HEK293 (cell line): ENCODE results near the gene PKMYT1.

Experiments
- CTCF ChIA-PET: fragments of 350-600 bp; formaldehyde crosslinking; extraction: SDS; loops from one replicate; lab custom pipeline; 2021; ENCODE audit warnings: antibody characterized with exemption; lab: Yijun Ruan, JAX
- POLR2A ChIA-PET: fragments of 300-600 bp; formaldehyde crosslinking; extraction: SDS; loops from one replicate; lab custom pipeline; 2020; ENCODE audit warnings: antibody characterized with exemption, inconsistent platforms; lab: Yijun Ruan, JAX
- H3K27ac ChIP-seq: fragments of 200-500 bp; sonication (Bioruptor generic); 2 replicates; pipeline ENCODE4 v1.5.1; 2014; ENCODE audit warnings: low read depth, low read length, control low read depth, inconsistent platforms; ENCODE audit errors: extremely low read depth
- H3K36me3 ChIP-seq, 2 experiments: fragments of 200-500 bp in 1 of 2; sonication (Bioruptor generic) in 1 of 2; 1 replicate in 1 of 2; 2 replicates in 1 of 2; pipeline ENCODE4 v1.5.1; 2014 to 2017; ENCODE audit warnings: inconsistent platforms in 2 of 2, low read length in 2 of 2; ENCODE audit not compliant: control insufficient read depth in 2 of 2, insufficient read depth in 1 of 2
- H3K4me1 ChIP-seq: fragments of 200-500 bp; sonication (Bioruptor generic); 2 replicates; pipeline ENCODE4 v1.5.1; 2014; ENCODE audit warnings: mild to moderate bottlenecking, low read length, inconsistent platforms; ENCODE audit not compliant: control insufficient read depth, insufficient read depth
- H3K4me3 ChIP-seq: 2 replicates; pipeline ENCODE4 v1.5.1; 2011; ENCODE audit warnings: low read depth, mild to moderate bottlenecking, control low read depth, low read length, moderate library complexity
- H3K9me3 ChIP-seq: fragments of 200-500 bp; sonication (Bioruptor generic); 2 replicates; pipeline ENCODE4 v1.5.1; 2014; ENCODE audit warnings: low read depth, low read length, inconsistent platforms; ENCODE audit not compliant: control insufficient read depth, insufficient read depth
- AEBP2 ChIP-seq: fragments of 450-650 bp; formaldehyde crosslinking; IDR thresholded peaks from 2 replicates; pipeline ENCODE4 v1.5.1; 2016; ENCODE audit warnings: missing biosample characterization, missing genetic modification characterization, borderline replicate concordance
- EGR2 ChIP-seq: fragments of 450-650 bp; formaldehyde crosslinking; IDR thresholded peaks from 2 replicates; pipeline ENCODE4 v1.5.1; 2016; ENCODE audit warnings: low read depth, missing biosample characterization, missing genetic modification characterization
- GFI1B ChIP-seq: fragments of 450-650 bp; formaldehyde crosslinking; IDR thresholded peaks from 2 replicates; pipeline ENCODE4 v1.5.1; 2016; ENCODE audit warnings: missing biosample characterization, missing genetic modification characterization
- GLIS1 ChIP-seq: fragments of 450-650 bp; formaldehyde crosslinking; IDR thresholded peaks from 2 replicates; pipeline ENCODE4 v1.5.1; 2016; ENCODE audit warnings: missing biosample characterization, missing genetic modification characterization
- KLF7 ChIP-seq: fragments of 450-650 bp; formaldehyde crosslinking; IDR thresholded peaks from 2 replicates; pipeline ENCODE4 v1.5.1; 2016; ENCODE audit warnings: missing biosample characterization, missing genetic modification characterization, borderline replicate concordance
- PRDM1 ChIP-seq: fragments of 450-650 bp; formaldehyde crosslinking; IDR thresholded peaks from 2 replicates; pipeline ENCODE4; 2016; ENCODE audit warnings: missing biosample characterization, missing genetic modification characterization
- PRDM4 ChIP-seq: fragments of 450-650 bp; formaldehyde crosslinking; IDR thresholded peaks from 2 replicates; pipeline ENCODE4 v1.5.1; 2017; ENCODE audit warnings: missing biosample characterization, missing genetic modification characterization
- REPIN1 ChIP-seq: fragments of 450-650 bp; formaldehyde crosslinking; IDR thresholded peaks from 2 replicates; pipeline ENCODE4 v1.5.1; 2017; ENCODE audit warnings: missing biosample characterization, missing genetic modification characterization, low read depth
- ZBTB17 ChIP-seq: fragments of 450-650 bp; formaldehyde crosslinking; IDR thresholded peaks from 2 replicates; pipeline ENCODE4 v1.5.1; 2016; ENCODE audit warnings: missing biosample characterization, missing genetic modification characterization
- ZFHX2 ChIP-seq: fragments of 450-650 bp; formaldehyde crosslinking; conservative IDR thresholded peaks from 2 replicates; pipeline ENCODE4 v1.5.1; 2016; ENCODE audit warnings: missing biosample characterization, missing genetic modification characterization
- ZNF10 ChIP-seq: fragments of 450-650 bp; formaldehyde crosslinking; IDR thresholded peaks from 2 replicates; pipeline ENCODE4 v1.5.1; 2017; ENCODE audit warnings: missing biosample characterization, missing genetic modification characterization
- ZNF146 ChIP-seq: fragments of 450-650 bp; formaldehyde crosslinking; IDR thresholded peaks from 2 replicates; pipeline ENCODE4 v1.5.1; 2016; ENCODE audit warnings: missing biosample characterization, missing genetic modification characterization
- ZNF175 ChIP-seq: fragments of 450-650 bp; formaldehyde crosslinking; IDR thresholded peaks from 2 replicates; pipeline ENCODE4 v1.5.1; 2016; ENCODE audit warnings: missing biosample characterization, missing genetic modification characterization
- ZNF544 ChIP-seq: fragments of 450-650 bp; formaldehyde crosslinking; IDR thresholded peaks from 2 replicates; pipeline ENCODE4 v1.5.0; 2017; ENCODE audit warnings: missing biosample characterization, missing genetic modification characterization
- ZNF561 ChIP-seq: fragments of 450-650 bp; IDR thresholded peaks from 2 replicates; pipeline ENCODE4 v1.5.1; 2018; ENCODE audit warnings: missing biosample characterization, missing genetic modification characterization, borderline replicate concordance
- ZNF621 ChIP-seq: fragments of 450-650 bp; formaldehyde crosslinking; IDR thresholded peaks from 2 replicates; pipeline ENCODE4 v1.5.1; 2017; ENCODE audit warnings: missing biosample characterization, missing genetic modification characterization
- ZNF626 ChIP-seq: fragments of 450-650 bp; sonication (Bioruptor Pico); formaldehyde crosslinking; IDR thresholded peaks from 2 replicates; pipeline ENCODE4 v1.5.1; 2018; ENCODE audit warnings: missing biosample characterization, missing genetic modification characterization, inconsistent platforms
- ZNF777 ChIP-seq: fragments of 450-650 bp; formaldehyde crosslinking; IDR thresholded peaks from 2 replicates; pipeline ENCODE4 v1.5.1; 2017; ENCODE audit warnings: missing biosample characterization, missing genetic modification characterization, borderline replicate concordance
- ZNF837 ChIP-seq: fragments of 450-650 bp; formaldehyde crosslinking; IDR thresholded peaks from 2 replicates; pipeline ENCODE4 v1.5.1; 2016; ENCODE audit warnings: missing biosample characterization, missing genetic modification characterization
- ZNF843 ChIP-seq: fragments of 450-650 bp; formaldehyde crosslinking; IDR thresholded peaks from 2 replicates; pipeline ENCODE4 v1.5.1; 2016; ENCODE audit warnings: missing biosample characterization, missing genetic modification characterization
- ZXDB ChIP-seq: fragments of 450-650 bp; formaldehyde crosslinking; IDR thresholded peaks from 2 replicates; pipeline ENCODE4 v1.5.1; 2016; ENCODE audit warnings: missing biosample characterization, missing genetic modification characterization
- TF ChIP-seq, protein P1 (sequence below): fragments of 450-650 bp; formaldehyde crosslinking; IDR thresholded peaks from 2 replicates; pipeline ENCODE4 v1.5.1; 2017; ENCODE audit warnings: missing biosample characterization, missing genetic modification characterization
- TF ChIP-seq, protein P2 (sequence below): fragments of 450-650 bp; formaldehyde crosslinking; IDR thresholded peaks from 2 replicates; pipeline ENCODE4 v1.5.1; 2016; ENCODE audit warnings: missing biosample characterization, missing genetic modification characterization
- TF ChIP-seq, protein P3 (sequence below): fragments of 450-650 bp; IDR thresholded peaks from 2 replicates; pipeline ENCODE4 v1.5.1; 2018; ENCODE audit warnings: missing biosample characterization, mild to moderate bottlenecking, missing genetic modification characterization

The PKMYT1 gene

GRCh38 chr16:2981177-2981898 is 1.1 kb upstream of the PKMYT1 start:
- peaks cover 3 to 21% of the 10 kb centered on the region in 2 experiments; a peak in 2 of 3 replicates for H3K36me3 ChIP-seq
- no peak overlapping the region for H3K4me3 ChIP-seq
- ChIA-PET POLR2A (interaction anchor here (0.7 to 2.2 kb wide), 9 partner anchors 8 to 551 kb away, joined by 3 to 25 read pairs (median 5); partner anchors contain the start of genes FLYWCH1, FLYWCH2, KREMEN2 and PAQR4), CTCF (interaction anchor here (0.6 to 2.8 kb wide), 5 partner anchors 9 to 54 kb away, joined by 3 to 12 read pairs (median 5); partner anchors contain the start of gene PAQR4)
- TF ChIP-seq, protein P1, sequence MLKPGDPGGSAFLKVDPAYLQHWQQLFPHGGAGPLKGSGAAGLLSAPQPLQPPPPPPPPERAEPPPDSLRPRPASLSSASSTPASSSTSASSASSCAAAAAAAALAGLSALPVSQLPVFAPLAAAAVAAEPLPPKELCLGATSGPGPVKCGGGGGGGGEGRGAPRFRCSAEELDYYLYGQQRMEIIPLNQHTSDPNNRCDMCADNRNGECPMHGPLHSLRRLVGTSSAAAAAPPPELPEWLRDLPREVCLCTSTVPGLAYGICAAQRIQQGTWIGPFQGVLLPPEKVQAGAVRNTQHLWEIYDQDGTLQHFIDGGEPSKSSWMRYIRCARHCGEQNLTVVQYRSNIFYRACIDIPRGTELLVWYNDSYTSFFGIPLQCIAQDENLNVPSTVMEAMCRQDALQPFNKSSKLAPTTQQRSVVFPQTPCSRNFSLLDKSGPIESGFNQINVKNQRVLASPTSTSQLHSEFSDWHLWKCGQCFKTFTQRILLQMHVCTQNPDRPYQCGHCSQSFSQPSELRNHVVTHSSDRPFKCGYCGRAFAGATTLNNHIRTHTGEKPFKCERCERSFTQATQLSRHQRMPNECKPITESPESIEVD (tag by site-specific recombination) = no peak
- TF ChIP-seq, protein P2, sequence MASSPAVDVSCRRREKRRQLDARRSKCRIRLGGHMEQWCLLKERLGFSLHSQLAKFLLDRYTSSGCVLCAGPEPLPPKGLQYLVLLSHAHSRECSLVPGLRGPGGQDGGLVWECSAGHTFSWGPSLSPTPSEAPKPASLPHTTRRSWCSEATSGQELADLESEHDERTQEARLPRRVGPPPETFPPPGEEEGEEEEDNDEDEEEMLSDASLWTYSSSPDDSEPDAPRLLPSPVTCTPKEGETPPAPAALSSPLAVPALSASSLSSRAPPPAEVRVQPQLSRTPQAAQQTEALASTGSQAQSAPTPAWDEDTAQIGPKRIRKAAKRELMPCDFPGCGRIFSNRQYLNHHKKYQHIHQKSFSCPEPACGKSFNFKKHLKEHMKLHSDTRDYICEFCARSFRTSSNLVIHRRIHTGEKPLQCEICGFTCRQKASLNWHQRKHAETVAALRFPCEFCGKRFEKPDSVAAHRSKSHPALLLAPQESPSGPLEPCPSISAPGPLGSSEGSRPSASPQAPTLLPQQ (tag by site-specific recombination) = no peak
- TF ChIP-seq PRDM4 (tag by site-specific recombination) (no peak), GFI1B (no peak), ZNF10 (tag by site-specific recombination) (no peak), KLF7 (tag by site-specific recombination) (no peak), ZNF626 (tag by site-specific recombination) (no peak), ZNF621 (no peak), ZFHX2 (tag by site-specific recombination) (no peak), AEBP2 (no peak), REPIN1 (tag by site-specific recombination) (no peak), ZNF175 (tag by site-specific recombination) (no peak), PRDM1 (tag by site-specific recombination) (no peak)
- no peaks in the 10 kb centered on the region for H3K4me1 ChIP-seq
- H3K9me3 ChIP-seq = no peaks in the 10 kb centered on the region
- H3K27ac ChIP-seq = no peak overlapping the region

DNA sequence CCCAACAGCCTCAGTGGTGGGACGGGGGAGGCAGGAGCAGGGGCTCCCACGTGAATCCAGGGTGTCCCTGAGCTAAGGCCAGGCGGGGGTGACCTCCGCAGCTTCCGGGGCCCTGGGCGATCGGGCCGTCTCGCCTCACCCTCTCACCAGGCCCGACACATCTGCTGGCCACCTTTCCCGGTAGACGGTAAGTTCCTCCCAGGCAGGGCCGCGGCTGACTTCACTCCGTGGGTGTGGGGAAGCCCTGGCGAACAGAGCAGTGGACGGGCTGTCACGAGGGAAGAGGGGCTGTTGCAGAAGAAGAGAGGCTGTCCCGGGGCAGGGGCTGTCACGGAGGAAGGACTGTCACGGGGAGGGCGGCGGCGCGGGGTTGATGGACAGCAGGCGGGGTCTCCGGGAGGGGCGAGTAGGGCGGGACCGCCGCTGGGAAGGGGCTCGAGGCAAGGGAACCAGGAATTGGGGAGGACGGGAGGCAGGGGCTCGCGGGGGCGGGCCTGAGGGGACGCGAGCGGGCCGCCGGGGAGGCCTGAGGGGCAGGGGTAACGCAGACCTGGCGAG is 498 bp downstream of the PKMYT1 start:
- H3K4me1 ChIP-seq = no peaks in the 10 kb centered on the region
- H3K36me3 ChIP-seq = peaks cover 3 to 37% of the 10 kb centered on the region in 2 experiments; a peak in 2 of 3 replicates
- CTCF ChIA-PET = interaction anchor here (1.5 to 2.8 kb wide), 2 partner anchors 10 to 17 kb away, joined by 5 to 12 read pairs; partner anchors contain the start of gene PAQR4
- peak overlapping the region; percentile 84 for H3K4me3 ChIP-seq
- H3K9me3 ChIP-seq = no peaks in the 10 kb centered on the region
- POLR2A ChIA-PET = interaction anchor here (0.8 to 2.4 kb wide), 9 partner anchors 8 to 155 kb away, joined by 3 to 25 read pairs (median 5); partner anchors contain the start of genes KREMEN2, PAQR4, TNFRSF12A and ZNF213
- peak overlapping the region; percentile 86 for H3K27ac ChIP-seq
- TF ChIP-seq GLIS1 (tag by site-specific recombination) (no peak), ZNF777 (tag by site-specific recombination) (peak; percentile 36; the same call in 1 of the 2 replicates), EGR2 (tag by site-specific recombination) (peak; percentile 52), ZNF146 (no peak), ZBTB17 (tag by site-specific recombination) (no peak), ZNF561 (tag by site-specific recombination) (no peak), ZNF544 (tag by site-specific recombination) (no peak), ZNF843 (tag by site-specific recombination) (no peak), ZXDB (tag by site-specific recombination) (peak; percentile 88), ZNF837 (no peak)
- TF ChIP-seq, protein P3, sequence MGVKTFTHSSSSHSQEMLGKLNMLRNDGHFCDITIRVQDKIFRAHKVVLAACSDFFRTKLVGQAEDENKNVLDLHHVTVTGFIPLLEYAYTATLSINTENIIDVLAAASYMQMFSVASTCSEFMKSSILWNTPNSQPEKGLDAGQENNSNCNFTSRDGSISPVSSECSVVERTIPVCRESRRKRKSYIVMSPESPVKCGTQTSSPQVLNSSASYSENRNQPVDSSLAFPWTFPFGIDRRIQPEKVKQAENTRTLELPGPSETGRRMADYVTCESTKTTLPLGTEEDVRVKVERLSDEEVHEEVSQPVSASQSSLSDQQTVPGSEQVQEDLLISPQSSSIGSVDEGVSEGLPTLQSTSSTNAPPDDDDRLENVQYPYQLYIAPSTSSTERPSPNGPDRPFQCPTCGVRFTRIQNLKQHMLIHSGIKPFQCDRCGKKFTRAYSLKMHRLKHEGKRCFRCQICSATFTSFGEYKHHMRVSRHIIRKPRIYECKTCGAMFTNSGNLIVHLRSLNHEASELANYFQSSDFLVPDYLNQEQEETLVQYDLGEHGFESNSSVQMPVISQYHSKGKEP (tag by site-specific recombination) = no peak
